Measurements from ENCODE around the gene MAGEF1.

- TF ChIP-seq, protein P1, sequence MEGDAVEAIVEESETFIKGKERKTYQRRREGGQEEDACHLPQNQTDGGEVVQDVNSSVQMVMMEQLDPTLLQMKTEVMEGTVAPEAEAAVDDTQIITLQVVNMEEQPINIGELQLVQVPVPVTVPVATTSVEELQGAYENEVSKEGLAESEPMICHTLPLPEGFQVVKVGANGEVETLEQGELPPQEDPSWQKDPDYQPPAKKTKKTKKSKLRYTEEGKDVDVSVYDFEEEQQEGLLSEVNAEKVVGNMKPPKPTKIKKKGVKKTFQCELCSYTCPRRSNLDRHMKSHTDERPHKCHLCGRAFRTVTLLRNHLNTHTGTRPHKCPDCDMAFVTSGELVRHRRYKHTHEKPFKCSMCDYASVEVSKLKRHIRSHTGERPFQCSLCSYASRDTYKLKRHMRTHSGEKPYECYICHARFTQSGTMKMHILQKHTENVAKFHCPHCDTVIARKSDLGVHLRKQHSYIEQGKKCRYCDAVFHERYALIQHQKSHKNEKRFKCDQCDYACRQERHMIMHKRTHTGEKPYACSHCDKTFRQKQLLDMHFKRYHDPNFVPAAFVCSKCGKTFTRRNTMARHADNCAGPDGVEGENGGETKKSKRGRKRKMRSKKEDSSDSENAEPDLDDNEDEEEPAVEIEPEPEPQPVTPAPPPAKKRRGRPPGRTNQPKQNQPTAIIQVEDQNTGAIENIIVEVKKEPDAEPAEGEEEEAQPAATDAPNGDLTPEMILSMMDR (IDR thresholded peaks at IDR 0.05; ENCODE audit: insufficient read depth, low read length, poor library complexity, severe bottlenecking) = no peak
- TF ChIP-seq EZH2phosphoT487 (conservative IDR thresholded peaks at IDR 0.05; ENCODE audit: low read length) = no peak
Measured at GRCh38 chr3:184743248-184743647, 31.4 kb upstream of the MAGEF1 start.
